Activated naive CD4-positive, alpha-beta T cell treated with anti-CD3 and anti-CD28 coated beads, Interleukin-2, amount 50 U/mL, for 16 hours (primary cell): ENCODE measurements around the gene LGR6.

Experiments used
- DNase-seq: peaks from one replicate; pipeline ENCODE4 v3.0.0-alpha.2; 2020

The LGR6 gene

DNA sequence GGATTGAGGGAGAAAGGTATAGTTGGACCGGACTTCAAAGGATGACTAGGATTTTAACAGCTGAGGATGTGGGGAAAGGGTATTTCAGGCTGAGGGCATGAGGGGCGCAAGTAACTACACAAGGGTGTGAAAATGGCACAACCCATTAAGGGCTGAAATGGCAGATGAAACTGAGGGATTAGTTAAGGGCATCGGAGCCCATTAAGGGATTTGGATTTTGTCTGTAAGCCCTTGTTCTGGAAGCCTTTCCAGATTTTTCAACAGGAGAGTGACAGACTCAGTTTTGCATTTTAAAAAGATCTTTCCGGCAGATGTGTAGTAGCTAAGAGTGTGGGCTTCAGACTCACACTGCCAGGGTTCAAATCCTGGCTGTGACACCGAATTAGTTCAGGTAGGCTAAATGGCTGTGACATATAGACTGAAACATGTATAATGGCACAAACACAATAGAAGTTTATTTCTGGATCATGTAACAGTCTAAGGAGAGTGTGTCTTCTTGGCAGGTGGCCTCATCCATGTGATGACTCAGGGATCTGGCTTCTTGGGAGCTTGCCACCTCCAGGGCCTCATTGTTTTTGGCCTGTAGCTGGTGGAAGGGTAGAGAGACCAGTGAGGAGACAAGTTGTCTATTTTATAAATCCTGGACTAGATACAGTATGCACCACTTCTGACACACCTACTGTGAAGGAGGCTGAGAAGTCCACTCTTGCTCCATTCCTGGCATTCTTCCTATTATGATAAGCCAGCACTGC lies 98.5 kb downstream of the LGR6 start:
- no peak for DNase-seq

DNA sequence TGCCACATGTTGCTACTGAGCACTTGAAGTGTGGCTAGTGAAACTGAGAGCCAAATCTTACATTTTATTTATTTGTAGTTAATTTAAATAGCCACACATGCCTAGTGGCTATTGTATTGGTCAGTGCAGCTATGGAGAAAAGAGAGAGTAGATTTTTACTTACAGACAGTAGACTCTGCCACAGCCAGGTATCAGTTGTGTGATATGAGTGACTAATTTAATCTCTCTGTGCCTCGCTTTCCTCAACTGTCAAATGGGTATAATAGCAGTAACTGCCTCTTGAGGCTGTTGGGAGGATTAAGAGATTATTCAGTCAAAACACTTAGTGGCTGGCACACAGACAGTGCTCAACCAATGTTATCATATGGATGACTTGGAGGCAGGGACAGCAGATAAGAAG lies 99.2 kb downstream of the LGR6 start:
- no peak for DNase-seq

DNA sequence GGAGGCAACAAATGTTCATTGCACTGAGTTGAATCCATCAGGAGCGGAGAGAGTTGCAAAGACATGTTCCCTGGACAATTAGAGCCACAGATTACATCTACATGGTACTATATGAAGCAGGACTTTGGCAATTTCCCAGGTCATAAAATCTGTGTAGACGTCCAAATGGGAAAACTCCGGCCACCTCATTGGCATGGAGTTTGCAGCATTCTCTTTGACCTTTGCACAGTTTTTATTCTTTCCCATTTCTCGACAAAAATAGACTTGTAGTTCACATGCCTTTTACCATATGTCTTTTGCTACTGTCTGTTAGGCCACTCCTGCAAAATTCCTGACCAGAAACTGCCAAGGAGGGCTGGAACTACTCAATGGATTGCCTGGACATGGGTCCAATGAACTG lies 100.0 kb downstream of the LGR6 start:
- no peak for DNase-seq

DNA sequence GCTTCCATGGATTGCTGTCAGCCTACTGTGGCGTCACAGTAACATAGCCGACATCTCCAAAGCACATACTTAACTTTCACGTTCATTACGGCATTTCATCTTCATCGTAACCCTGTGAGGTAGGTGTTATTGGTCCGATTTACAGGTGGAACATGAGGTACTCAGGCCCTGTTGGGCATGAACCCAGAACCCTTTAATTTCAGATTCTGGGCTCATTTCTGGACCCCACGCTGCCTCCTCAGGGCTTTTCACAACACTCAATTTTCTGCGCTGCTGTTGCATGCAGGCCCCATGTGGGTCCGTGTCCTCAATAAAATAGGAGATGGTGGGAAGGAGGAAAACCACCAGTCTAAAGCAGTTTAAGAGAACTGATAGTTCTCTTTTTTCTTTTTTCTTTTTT lies 108.6 kb downstream of the LGR6 start:
- no peak for DNase-seq

DNA sequence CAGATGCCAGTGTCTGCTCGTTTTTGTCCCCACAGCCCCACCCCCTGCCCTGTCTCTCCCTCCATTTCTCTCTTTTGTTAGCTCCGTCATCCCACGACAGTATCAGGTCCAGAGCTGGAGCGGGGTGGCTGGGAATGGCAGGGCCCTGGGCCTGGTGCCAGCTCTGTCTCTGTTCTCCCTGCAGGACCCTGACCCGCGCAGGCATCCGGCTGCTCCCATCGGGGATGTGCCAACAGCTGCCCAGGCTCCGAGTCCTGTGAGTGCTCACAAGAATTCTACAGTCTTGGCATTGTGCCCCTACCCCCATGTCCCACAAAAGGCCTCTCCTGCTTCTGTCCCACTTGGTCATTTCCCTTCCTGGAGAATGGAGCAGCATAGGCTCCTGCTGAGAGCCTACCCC lies 110.8 kb downstream of the LGR6 start:
- no peak for DNase-seq

- DNase-seq = no peak
Measured at GRCh38 chr1:202305168-202305567, 111.6 kb downstream of the LGR6 start.

DNA sequence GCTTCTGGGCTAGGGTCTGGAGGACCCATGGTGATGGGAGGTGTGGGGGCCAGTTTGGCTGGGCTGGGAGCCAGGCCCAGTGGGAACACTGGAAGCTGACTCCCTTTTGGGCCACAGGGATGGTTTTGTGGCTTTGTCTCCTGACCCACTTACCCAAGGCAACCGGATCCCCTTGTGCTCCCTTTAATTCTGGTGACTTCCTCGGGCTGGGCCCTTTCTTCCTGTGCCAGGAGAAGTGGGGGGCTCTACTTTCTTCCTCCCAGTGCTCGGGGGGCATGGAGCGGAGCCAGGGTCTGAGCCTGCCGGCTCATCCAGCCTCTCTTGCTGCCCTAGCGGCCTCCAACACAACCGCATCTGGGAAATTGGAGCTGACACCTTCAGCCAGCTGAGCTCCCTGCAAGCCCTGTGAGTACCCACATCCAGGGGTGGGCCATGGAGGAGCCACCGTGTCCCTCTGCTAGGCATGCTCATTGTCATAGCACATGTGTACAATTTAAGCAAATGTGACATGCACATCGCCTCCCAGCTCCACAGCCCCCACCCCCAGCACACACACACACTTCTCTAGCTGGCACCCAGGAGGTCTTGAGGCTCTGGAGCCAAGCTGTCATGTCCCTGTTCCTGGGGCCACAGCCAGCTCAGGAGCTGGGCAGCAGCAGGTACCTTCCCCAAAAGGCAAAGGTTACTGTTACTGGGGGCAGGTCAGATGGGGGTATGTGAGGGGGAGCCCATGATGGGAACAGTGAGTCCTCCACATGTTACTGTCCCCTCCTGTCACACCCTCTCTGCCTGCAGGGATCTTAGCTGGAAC lies 113.1 kb downstream of the LGR6 start:
- DNase-seq = no peak

DNA sequence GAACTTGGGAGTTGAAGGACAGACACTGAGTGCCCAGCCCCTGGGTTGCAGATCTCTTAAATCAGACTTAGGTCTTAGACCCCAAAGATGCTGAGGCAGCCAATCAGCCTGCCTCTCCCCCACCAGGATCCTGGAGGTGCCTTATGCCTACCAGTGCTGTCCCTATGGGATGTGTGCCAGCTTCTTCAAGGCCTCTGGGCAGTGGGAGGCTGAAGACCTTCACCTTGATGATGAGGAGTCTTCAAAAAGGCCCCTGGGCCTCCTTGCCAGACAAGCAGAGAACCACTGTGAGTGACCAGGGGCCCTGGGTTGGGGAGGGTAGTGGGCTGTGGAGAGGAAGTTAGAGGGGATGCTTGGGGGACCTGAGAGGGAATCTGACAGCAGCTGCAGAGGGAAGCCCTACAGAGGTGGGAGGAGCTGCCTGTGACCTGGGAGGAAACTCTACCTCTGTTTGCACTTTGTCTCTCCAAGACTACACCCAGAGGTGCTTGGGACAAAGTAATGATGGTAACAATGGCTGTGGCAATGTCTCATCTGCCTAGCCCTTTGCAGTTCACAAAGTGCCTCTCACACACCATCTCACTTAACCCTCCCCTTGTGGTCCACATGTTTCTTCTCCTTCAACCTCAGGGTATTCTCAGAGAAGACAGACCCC lies 116.6 kb downstream of the LGR6 start:
- DNase-seq = no peak

DNA sequence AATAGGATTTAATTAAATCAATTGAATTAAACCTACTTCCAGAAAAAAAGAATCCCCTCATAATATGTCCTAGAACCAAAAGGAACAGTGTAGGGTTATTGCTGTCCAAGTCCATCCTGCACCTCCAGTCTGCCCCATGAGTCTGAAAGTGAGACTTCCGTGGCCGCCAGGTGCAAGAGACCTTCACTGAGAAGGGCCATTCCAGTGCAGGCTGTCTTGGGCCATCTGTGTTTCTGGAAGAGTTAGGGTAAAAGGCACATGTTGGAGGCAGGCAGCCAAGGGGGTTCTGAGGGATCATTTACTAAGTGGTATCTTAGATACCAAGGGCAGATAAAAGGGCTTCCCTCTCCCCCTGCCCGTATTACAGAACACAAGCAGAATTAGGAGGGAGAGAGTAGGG lies 117.1 kb downstream of the LGR6 start:
- DNase-seq = no peak

GRCh38 chr1:202311875-202312635 lies 118.5 kb downstream of the LGR6 start:
- no peak for DNase-seq

GRCh38 chr1:202315576-202316168 lies 122.1 kb downstream of the LGR6 start:
- DNase-seq = peak; percentile 76

DNA sequence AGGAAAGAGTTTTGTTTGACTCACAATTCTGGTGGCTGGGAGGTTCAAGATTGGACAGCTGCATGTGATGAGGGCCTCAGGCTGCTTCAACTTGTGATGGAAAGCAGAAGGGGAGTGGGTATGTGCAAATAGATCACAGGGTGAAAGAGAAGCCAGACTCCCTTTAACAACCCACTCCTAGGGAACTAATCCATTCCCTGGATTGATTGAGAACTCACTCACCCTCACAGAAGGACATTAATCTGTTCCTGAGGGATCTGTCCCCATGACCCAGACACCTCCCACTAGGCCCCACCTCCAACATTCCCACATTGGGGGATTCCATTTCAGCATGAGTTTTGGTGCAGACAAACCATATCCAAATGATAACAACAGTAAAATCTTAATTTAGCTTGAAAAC lies 122.6 kb downstream of the LGR6 start:
- DNase-seq = no peak

DNA sequence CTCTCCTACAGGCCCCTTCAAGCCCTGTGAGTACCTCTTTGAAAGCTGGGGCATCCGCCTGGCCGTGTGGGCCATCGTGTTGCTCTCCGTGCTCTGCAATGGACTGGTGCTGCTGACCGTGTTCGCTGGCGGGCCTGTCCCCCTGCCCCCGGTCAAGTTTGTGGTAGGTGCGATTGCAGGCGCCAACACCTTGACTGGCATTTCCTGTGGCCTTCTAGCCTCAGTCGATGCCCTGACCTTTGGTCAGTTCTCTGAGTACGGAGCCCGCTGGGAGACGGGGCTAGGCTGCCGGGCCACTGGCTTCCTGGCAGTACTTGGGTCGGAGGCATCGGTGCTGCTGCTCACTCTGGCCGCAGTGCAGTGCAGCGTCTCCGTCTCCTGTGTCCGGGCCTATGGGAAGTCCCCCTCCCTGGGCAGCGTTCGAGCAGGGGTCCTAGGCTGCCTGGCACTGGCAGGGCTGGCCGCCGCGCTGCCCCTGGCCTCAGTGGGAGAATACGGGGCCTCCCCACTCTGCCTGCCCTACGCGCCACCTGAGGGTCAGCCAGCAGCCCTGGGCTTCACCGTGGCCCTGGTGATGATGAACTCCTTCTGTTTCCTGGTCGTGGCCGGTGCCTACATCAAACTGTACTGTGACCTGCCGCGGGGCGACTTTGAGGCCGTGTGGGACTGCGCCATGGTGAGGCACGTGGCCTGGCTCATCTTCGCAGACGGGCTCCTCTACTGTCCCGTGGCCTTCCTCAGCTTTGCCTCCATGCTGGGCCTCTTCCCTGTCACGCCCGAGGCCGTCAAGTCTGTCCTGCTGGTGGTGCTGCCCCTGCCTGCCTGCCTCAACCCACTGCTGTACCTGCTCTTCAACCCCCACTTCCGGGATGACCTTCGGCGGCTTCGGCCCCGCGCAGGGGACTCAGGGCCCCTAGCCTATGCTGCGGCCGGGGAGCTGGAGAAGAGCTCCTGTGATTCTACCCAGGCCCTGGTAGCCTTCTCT lies 124.6 kb downstream of the LGR6 start:
- DNase-seq = no peak

- no peak for DNase-seq
Measured at GRCh38 chr1:202319381-202320080, 125.9 kb downstream of the LGR6 start.

GRCh38 chr1:202320081-202320405 lies 126.4 kb downstream of the LGR6 start:
- no peak for DNase-seq

GRCh38 chr1:202323731-202324130 lies 130.1 kb downstream of the LGR6 start:
- DNase-seq = no peak

DNA sequence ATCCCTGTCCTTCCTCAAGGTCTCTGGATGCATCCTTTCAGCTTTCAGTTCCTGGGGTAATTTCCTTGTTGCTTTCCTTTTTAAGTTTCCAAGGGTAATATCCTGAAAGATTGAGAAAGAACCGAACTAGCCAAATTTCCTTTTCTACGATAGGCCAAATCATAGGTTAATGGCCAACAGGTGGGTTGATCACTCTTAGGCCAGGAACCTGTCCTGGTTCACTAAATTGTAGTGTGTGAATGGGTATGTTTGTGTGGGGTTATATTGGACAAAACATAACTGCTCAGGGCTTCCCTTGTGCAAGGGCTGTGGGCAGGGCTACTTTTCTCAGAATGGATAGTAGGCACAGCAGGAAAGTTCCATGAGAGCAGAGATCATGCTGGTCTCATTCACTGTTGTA lies 131.0 kb downstream of the LGR6 start:
- no peak for DNase-seq

DNA sequence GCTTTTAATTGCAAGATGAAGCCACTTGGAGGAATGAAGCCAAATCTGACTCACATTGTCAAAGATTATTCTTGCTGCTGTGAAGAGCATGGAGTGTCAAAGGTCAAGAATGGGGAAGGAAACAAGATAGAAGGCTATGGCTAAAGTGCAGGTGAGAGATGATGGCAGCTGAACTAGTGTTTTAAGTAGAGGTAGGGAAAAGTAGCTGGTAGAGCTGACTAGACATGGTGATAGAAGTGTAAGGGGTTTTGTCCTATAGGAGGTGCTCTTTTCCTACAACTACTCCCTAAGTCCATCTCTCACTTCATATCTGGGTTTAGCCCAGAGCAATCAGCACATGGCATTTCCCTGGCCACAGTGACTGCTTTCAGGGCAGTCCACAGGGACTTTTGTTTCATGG lies 136.3 kb downstream of the LGR6 start:
- DNase-seq = no peak

DNA sequence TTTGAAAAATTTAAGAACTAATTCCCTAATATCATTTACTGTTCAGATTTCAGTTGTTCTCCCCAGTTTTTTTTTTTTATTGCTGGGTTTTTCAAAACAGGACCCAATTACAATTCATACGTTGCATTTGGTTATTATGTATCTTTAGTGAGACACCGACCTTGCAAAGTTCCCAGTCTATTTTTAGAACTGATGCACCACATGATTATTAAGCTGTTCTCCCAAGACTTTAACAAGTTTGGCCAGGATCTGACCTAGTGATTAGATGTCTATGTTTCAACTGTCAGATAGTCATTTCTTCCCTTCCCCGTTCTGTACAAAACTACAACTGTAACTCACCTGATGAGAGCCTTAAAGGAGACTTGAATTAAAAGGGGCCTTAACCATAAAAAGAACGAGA lies 140.3 kb downstream of the LGR6 start:
- no peak for DNase-seq

DNA sequence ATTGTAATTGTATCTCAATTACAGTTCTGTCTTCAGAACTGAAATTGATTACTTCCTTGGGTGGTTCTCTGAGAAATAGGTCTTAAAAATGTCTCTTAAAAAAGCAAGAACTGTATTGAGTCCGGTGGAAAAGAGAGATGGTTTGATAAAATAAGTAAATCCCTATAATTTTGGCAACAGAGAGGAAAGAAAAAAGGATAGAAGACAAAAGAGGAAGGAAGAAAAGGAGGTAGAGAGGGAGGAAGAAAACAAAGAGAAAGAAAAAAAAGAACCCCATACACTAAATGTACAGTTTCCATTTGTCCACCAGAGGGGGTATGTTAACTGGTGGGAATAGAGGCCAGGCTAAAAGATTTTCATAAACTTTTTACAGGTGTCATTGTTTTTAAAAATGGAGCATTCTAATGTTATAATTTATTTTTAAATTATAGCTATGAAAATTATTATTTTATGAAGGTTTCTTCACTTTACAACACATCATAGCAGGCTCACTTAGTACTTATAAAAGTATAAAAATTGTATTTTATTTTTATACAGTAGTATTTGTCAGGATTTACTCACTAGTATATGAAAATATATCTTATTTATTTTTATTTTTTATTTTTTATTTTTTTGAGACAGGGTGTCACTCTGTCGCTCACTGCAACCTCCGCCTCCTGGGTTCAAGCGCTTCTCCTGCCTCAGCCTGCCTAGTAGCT lies 150.2 kb downstream of the LGR6 start:
- DNase-seq = no peak
